HFFc6 (cell line): Measurements from ENCODE around the gene RPAIN. TPM values are rescaled to one million over a fixed set of nuclear protein-coding genes. Genes with fewer than 3 reads are reported as not detected.

Experiments used
- DNase-seq: peaks from one replicate; pipeline ENCODE4 v3.0.0-alpha.2; 2018
- H3K27ac Mint-ChIP-seq: 2 replicates; pipeline ENCODE4 v1.8.0; 2020; ENCODE audit warnings: mild to moderate bottlenecking, mixed read lengths
- H3K27me3 Mint-ChIP-seq: 2 replicates; pipeline ENCODE4 v1.8.0; 2021; ENCODE audit warnings: mild to moderate bottlenecking, moderate library complexity, mixed read lengths; ENCODE audit not compliant: insufficient read depth
- H3K36me3 Mint-ChIP-seq: 2 replicates; pipeline ENCODE4 v1.8.0; 2021; ENCODE audit warnings: low read depth, mixed read lengths
- H3K4me1 Mint-ChIP-seq: 2 replicates; pipeline ENCODE4 v1.8.0; 2020; ENCODE audit warnings: low read depth, mixed read lengths
- H3K4me3 Mint-ChIP-seq: 2 replicates; pipeline ENCODE4 v1.8.0; 2020; ENCODE audit warnings: mild to moderate bottlenecking, moderate library complexity, mixed read lengths
- H3K9me3 Mint-ChIP-seq: 2 replicates; pipeline ENCODE4 v1.8.0; 2020; ENCODE audit warnings: mild to moderate bottlenecking, mixed read lengths
- CTCF ChIP-seq: fragments of 200-600 bp; sonication (generic); IDR thresholded peaks from 2 replicates; pipeline ENCODE4 v1.5.0; 2021; ENCODE audit warnings: antibody characterized with exemption, mild to moderate bottlenecking
- total RNA-seq, 6 experiments: library from RNA; stranded (reverse); fragmentation: NEBNext Ultra II Directional; extraction: Animal tissue kit (Norgen Biotek cat#: 25700); gene quantifications; 2 replicates in 1 of 6; 3 replicates in 5 of 6; pipeline ENCODE4 v1.2.3, GENCODE V29; 2021

RPAIN gene
- total RNA-seq, 6 experiments from 2014 or later = 20.4 to 25.6 (median 22.5) TPM

- Mint-ChIP-seq H3K9me3 (no peaks in the 10 kb centered on the region), H3K27me3 (peaks cover 7% of the 10 kb centered on the region), H3K27ac (no peak overlapping the region), H3K4me1 (peaks cover 6% of the 10 kb centered on the region), H3K4me3 (no peak overlapping the region), H3K36me3 (peaks cover 39% of the 10 kb centered on the region)
- no peak for DNase-seq
- no peak for TF ChIP-seq CTCF
Measured at GRCh38 chr17:5380491-5381135, 39.4 kb upstream of the RPAIN start.

- DNase-seq = no peak
- H3K4me1 Mint-ChIP-seq = peaks cover 6% of the 10 kb centered on the region
- H3K27ac Mint-ChIP-seq = no peak overlapping the region
- no peaks in the 10 kb centered on the region for H3K9me3 Mint-ChIP-seq
- peaks cover 39% of the 10 kb centered on the region for H3K36me3 Mint-ChIP-seq
- TF ChIP-seq CTCF = no peak
- H3K4me3 Mint-ChIP-seq = no peak overlapping the region
- peaks cover 7% of the 10 kb centered on the region for H3K27me3 Mint-ChIP-seq
Measured at GRCh38 chr17:5381542-5381941, 38.4 kb upstream of the RPAIN start.

GRCh38 chr17:5391678-5392077 lies 28.3 kb upstream of the RPAIN start:
- no peak for TF ChIP-seq CTCF
- H3K27ac Mint-ChIP-seq = no peak overlapping the region
- no peaks in the 10 kb centered on the region for H3K4me1 Mint-ChIP-seq
- no peak overlapping the region for H3K4me3 Mint-ChIP-seq
- no peak for DNase-seq
- no peaks in the 10 kb centered on the region for H3K9me3 Mint-ChIP-seq
- H3K27me3 Mint-ChIP-seq = peaks cover 4% of the 10 kb centered on the region; the same call in 1 of the 2 replicates
- H3K36me3 Mint-ChIP-seq = peaks cover 33% of the 10 kb centered on the region

GRCh38 chr17:5396612-5397011 lies 23.4 kb upstream of the RPAIN start:
- no peak overlapping the region for H3K4me3 Mint-ChIP-seq
- no peak for TF ChIP-seq CTCF
- peaks cover 38% of the 10 kb centered on the region for H3K36me3 Mint-ChIP-seq
- no peak overlapping the region for H3K27ac Mint-ChIP-seq
- H3K27me3 Mint-ChIP-seq = peaks cover 4% of the 10 kb centered on the region; the same call in 1 of the 2 replicates
- H3K4me1 Mint-ChIP-seq = no peaks in the 10 kb centered on the region
- DNase-seq = no peak
- H3K9me3 Mint-ChIP-seq = no peaks in the 10 kb centered on the region

GRCh38 chr17:5399767-5400166 lies 20.2 kb upstream of the RPAIN start:
- no peak for DNase-seq
- no peak overlapping the region for H3K27ac Mint-ChIP-seq
- no peaks in the 10 kb centered on the region for H3K9me3 Mint-ChIP-seq
- no peaks in the 10 kb centered on the region for H3K27me3 Mint-ChIP-seq
- no peaks in the 10 kb centered on the region for H3K4me1 Mint-ChIP-seq
- TF ChIP-seq CTCF = no peak
- H3K4me3 Mint-ChIP-seq = no peak overlapping the region
- peaks cover 27% of the 10 kb centered on the region for H3K36me3 Mint-ChIP-seq
